OCI-LY1 (cell line): ENCODE results near the gene PTPRN2.

ENCODE experiments used
- H2AFZ ChIP-seq: fragments of 200-600 bp; sonication (generic), shearing (Covaris generic); 2 replicates; pipeline ENCODE4 v1.6.0; 2014; ENCODE audit warnings: antibody characterized with exemption, mild to moderate bottlenecking, low read length
- H3F3A ChIP-seq: fragments of 200-600 bp; sonication (generic), shearing (Covaris generic); 2 replicates; pipeline ENCODE4 v1.6.0; 2014; ENCODE audit warnings: mild to moderate bottlenecking, antibody characterized with exemption, low read length, moderate library complexity; ENCODE audit not compliant: insufficient read depth
- H3K27ac ChIP-seq: fragments of 200-600 bp; sonication (generic); 2 replicates; pipeline ENCODE4 v1.5.1; 2014; ENCODE audit warnings: low read length, mixed run types, mild to moderate bottlenecking, low read depth; ENCODE audit not compliant: poor library complexity, severe bottlenecking
- H3K27me3 ChIP-seq: fragments of 200-600 bp; sonication (generic); 2 replicates; pipeline ENCODE4 v1.6.0; 2014; ENCODE audit warnings: antibody characterized with exemption, mild to moderate bottlenecking, low read length, moderate library complexity; ENCODE audit not compliant: insufficient read depth
- H3K36me3 ChIP-seq: fragments of 200-600 bp; sonication (generic); 2 replicates; pipeline ENCODE4 v1.6.1; 2014; ENCODE audit warnings: mild to moderate bottlenecking, antibody characterized with exemption, low read length, moderate library complexity, mixed read lengths; ENCODE audit not compliant: insufficient read depth
- H3K4me1 ChIP-seq: fragments of 200-600 bp; sonication (generic); 2 replicates; pipeline ENCODE4 v1.5.1; 2014; ENCODE audit warnings: mild to moderate bottlenecking, low read length, moderate library complexity; ENCODE audit not compliant: insufficient read depth, severe bottlenecking
- H3K4me2 ChIP-seq: fragments of 200-600 bp; sonication (generic), shearing (Covaris generic); 2 replicates; pipeline ENCODE4 v1.6.1; 2014; ENCODE audit warnings: low read length
- H3K4me3 ChIP-seq: fragments of 200-600 bp; sonication (generic); 2 replicates; pipeline ENCODE4 v1.5.1; 2014; ENCODE audit warnings: low read length, low read depth, mild to moderate bottlenecking, mixed read lengths; ENCODE audit not compliant: poor library complexity, severe bottlenecking
- H3K79me2 ChIP-seq: fragments of 200-600 bp; shearing (Covaris generic); 2 replicates; pipeline ENCODE4 v1.6.1; 2016; ENCODE audit warnings: mixed run types, low read length, mixed read lengths; ENCODE audit not compliant: insufficient read depth
- H3K9ac ChIP-seq: fragments of 200-600 bp; sonication (generic), shearing (Covaris generic); 2 replicates; pipeline ENCODE4 v1.6.1; 2014; ENCODE audit warnings: mild to moderate bottlenecking, low read length, mixed read lengths
- H3K9me2 ChIP-seq: fragments of 200-600 bp; sonication (generic), shearing (Covaris generic); 2 replicates; pipeline ENCODE4 v1.6.1; 2014; ENCODE audit warnings: low read depth, mild to moderate bottlenecking, low read length, mixed read lengths
- H3K9me3 ChIP-seq: fragments of 200-600 bp; shearing (Covaris generic); 2 replicates; pipeline ENCODE4 v1.6.1; 2014; ENCODE audit warnings: low read length, mixed read lengths
- H4K20me1 ChIP-seq: fragments of 200-600 bp; sonication (generic), shearing (Covaris generic); 2 replicates; pipeline ENCODE4 v1.6.0; 2016; ENCODE audit warnings: mild to moderate bottlenecking, low read length; ENCODE audit not compliant: insufficient read depth
- CTCF ChIP-seq: fragments of 200-600 bp; sonication (generic), shearing (Covaris generic); IDR thresholded peaks from 2 replicates; pipeline ENCODE4 v1.5.1; 2017; ENCODE audit warnings: mild to moderate bottlenecking, antibody characterized with exemption, low read length, moderate library complexity, mixed read lengths
- EZH2 ChIP-seq: fragments of 200-600 bp; sonication (generic), shearing (Covaris generic); IDR thresholded peaks from 2 replicates; pipeline ENCODE4 v1.8.0; 2017; ENCODE audit warnings: borderline replicate concordance, mixed run types, mild to moderate bottlenecking, antibody characterized with exemption, low read length, moderate library complexity, mixed read lengths

PTPRN2 gene

GRCh38 chr7:158537516-158537882 is 50.1 kb downstream of the PTPRN2 start:
- Histone ChIP-seq H3K4me1 (peaks cover 80% of the 10 kb centered on the region), H3K9ac (peak overlapping the region; percentile 38; the same call in 1 of the 2 replicates), H3K4me3 (no peak overlapping the region), H3K4me2 (peak overlapping the region; percentile 16; the same call in 1 of the 2 replicates), H3K79me2 (no peaks in the 10 kb centered on the region), H3K9me3 (peaks cover 7% of the 10 kb centered on the region), H4K20me1 (no peaks in the 10 kb centered on the region), H3K9me2 (no peaks in the 10 kb centered on the region), H3K27ac (peak overlapping the region; percentile 98), H3K36me3 (no peaks in the 10 kb centered on the region), H3F3A (no peaks in the 10 kb centered on the region), H2AFZ (peak overlapping the region; percentile 52), H3K27me3 (no peaks in the 10 kb centered on the region)
- TF ChIP-seq EZH2 = no peak
- TF ChIP-seq CTCF = no peak

GRCh38 chr7:158536871-158537515 is 50.6 kb downstream of the PTPRN2 start:
- Histone ChIP-seq H3K9ac (peak overlapping the region; percentile 38; the same call in 1 of the 2 replicates), H3K4me2 (peak overlapping the region; percentile 16; the same call in 1 of the 2 replicates), H4K20me1 (no peaks in the 10 kb centered on the region), H3K27me3 (no peaks in the 10 kb centered on the region), H3K4me1 (peaks cover 80% of the 10 kb centered on the region), H3K36me3 (no peaks in the 10 kb centered on the region), H3K9me2 (no peaks in the 10 kb centered on the region), H3K27ac (peak overlapping the region; percentile 98), H2AFZ (peak overlapping the region; percentile 52), H3K79me2 (no peaks in the 10 kb centered on the region), H3K9me3 (peaks cover 7% of the 10 kb centered on the region), H3F3A (peaks cover 4% of the 10 kb centered on the region; the same call in 1 of the 2 replicates), H3K4me3 (no peak overlapping the region)
- TF ChIP-seq EZH2 = no peak
- TF ChIP-seq CTCF = no peak

- no peaks in the 10 kb centered on the region for H3K9me2 ChIP-seq
- no peak overlapping the region for H3K9ac ChIP-seq
- no peak for TF ChIP-seq CTCF
- TF ChIP-seq EZH2 = no peak
- H3K79me2 ChIP-seq = no peaks in the 10 kb centered on the region
- peaks cover 80% of the 10 kb centered on the region for H3K4me1 ChIP-seq
- H3K9me3 ChIP-seq = peaks cover 7% of the 10 kb centered on the region
- H3K27ac ChIP-seq = peak overlapping the region; percentile 39
- no peak overlapping the region for H3K4me3 ChIP-seq
- no peaks in the 10 kb centered on the region for H4K20me1 ChIP-seq
- H3K27me3 ChIP-seq = no peaks in the 10 kb centered on the region
- no peaks in the 10 kb centered on the region for H3K36me3 ChIP-seq
- no peak overlapping the region for H3K4me2 ChIP-seq
- H2AFZ ChIP-seq = no peak overlapping the region
- peaks cover 11% of the 10 kb centered on the region; the same call in 1 of the 2 replicates for H3F3A ChIP-seq
Measured at GRCh38 chr7:158535079-158535478, 52.5 kb downstream of the PTPRN2 start.
